ENCODE results near the gene FILIP1. TPM values are rescaled to one million over a fixed set of nuclear protein-coding genes. Genes with fewer than 3 reads are reported as not detected.
A peak's percentile ranks its signal among the peaks of the same experiment; 100 is the strongest.

The FILIP1 gene
- total and polyA plus RNA-seq, 10 of the 15 experiments (the other 5 are each of a cell fraction or from before 2014, with no cell fraction given), result 0.23 to 2.0 (median 0.44) TPM

- in situ Hi-C loops (cut with MboI) (no loop called here), intact Hi-C loops (cut with micrococcal nuclease; ENCODE audit: unreplicated experiment) (no loop called here)
- BruUV-seq (replicated peaks), result no TSS peak
- Histone ChIP-seq H3K36me3 (ENCODE audit: control insufficient read depth in 2 of 2, insufficient read depth in 2 of 2, low read length in 1 of 2) (peaks cover 0 to 2% of the 10 kb centered on the region in 2 experiments; a peak in 1 of 4 replicates), H3K79me2 (ENCODE audit: control insufficient read depth, insufficient read depth, low read length) (peaks cover 98% of the 10 kb centered on the region), H3K4me3 (peak overlapping the region; percentile 25), H3K27me3 (replicated peaks in 1 of 2; ENCODE audit: control insufficient read depth in 2 of 2, insufficient read depth in 2 of 2, low read length in 1 of 2) (no peaks in the 10 kb centered on the region), H3K9me3 (replicated peaks; ENCODE audit: control insufficient read depth, insufficient read depth, low read length) (peaks cover 5% of the 10 kb centered on the region; the same call in 2 of the 3 replicates), H3K9ac (ENCODE audit: control insufficient read depth, insufficient read depth, low read length) (0 out of 2 replicates have a peak overlapping the region, but pooled peaks have one; percentile 4), H3K4me1 (ENCODE audit: control insufficient read depth, insufficient read depth, low read length) (no peaks in the 10 kb centered on the region), H3K4me2 (ENCODE audit: control insufficient read depth, insufficient read depth) (peak overlapping the region; percentile 11; the same call in 1 of the 2 replicates), H2AFZ (ENCODE audit: control insufficient read depth, low read depth, low read length) (no peak overlapping the region), H3K27ac (ENCODE audit: control insufficient read depth, insufficient read depth) (peak overlapping the region; percentile 13; the same call in 1 of the 2 replicates), H4K20me1 (ENCODE audit: control insufficient read depth, insufficient read depth) (no peaks in the 10 kb centered on the region)
- FAIRE-seq, result no peak
- ChIA-PET CTCF (interaction anchor here (0.6 to 9.1 kb wide), 6 partner anchors 10 to 306 kb away, joined by 3 to 163 read pairs (median 5); no protein-coding TSS in a partner anchor), POLR2A (interaction anchor here (1.5 to 2.7 kb wide), 2 partner anchors 9 to 11 kb away, joined by 9 to 10 read pairs; no protein-coding TSS in a partner anchor), RAD21 (ENCODE audit: unreplicated experiment) (interaction anchor here (1.2 to 9.2 kb wide), 3 partner anchors 10 to 214 kb away, joined by 7 to 142 read pairs (median 8); partner anchors contain the start of gene FILIP1), SMC1A (ENCODE audit: uncharacterized antibody, unreplicated experiment) (interaction anchor here (0.9 to 12.7 kb wide), 12 partner anchors 8 to 244 kb away, joined by 3 to 196 read pairs (median 5); partner anchors contain the start of genes COX7A2 and FILIP1)
- ATAC-seq, result peak; percentile 1; the same call in 1 of the 3 replicates
- TF ChIP-seq BMI1 (IDR thresholded peaks at IDR 0.05; ENCODE audit: borderline replicate concordance) (no peak), NR2F1 (conservative IDR thresholded peaks at IDR 0.05) (no peak), ZNF207 (IDR thresholded peaks at IDR 0.05; ENCODE audit: borderline replicate concordance) (no peak)
- WGBS (ENCODE audit: insufficient coverage, insufficient replicate concordance, low lambda C conversion rate, missing lambda C conversion rate), result 71% methylated on average over 2 of the region's 2 CpGs
- no peak for DNase-seq (ENCODE audit: low read depth, low spot score)
Measured at GRCh38 chr6:75279418-75279817, 214.2 kb downstream of the FILIP1 start.

GRCh38 chr6:75278474-75279077 is 215.0 kb downstream of the FILIP1 start:
- no peak for TF ChIP-seq BHLHE40 (IDR thresholded peaks at IDR 0.05; ENCODE audit: borderline replicate concordance in 1 of 2, low read depth in 2 of 2, low read length in 1 of 2)
- no peak for TF ChIP-seq CEBPZ (IDR thresholded peaks at IDR 0.05; ENCODE audit: low read depth, low read length)
- no peak for TF ChIP-seq TCF7 (IDR thresholded peaks at IDR 0.05; ENCODE audit: borderline replicate concordance)
- no peak for TF ChIP-seq CBX3 (IDR thresholded peaks at IDR 0.05; ENCODE audit: borderline replicate concordance, low read depth)
- TF ChIP-seq SPI1 (IDR thresholded peaks at IDR 0.05; ENCODE audit: borderline replicate concordance, insufficient read depth, low read depth, low read length), result no peak
- ChIA-PET SMC1A (ENCODE audit: uncharacterized antibody, unreplicated experiment) (interaction anchor here (0.7 to 12.7 kb wide), 14 partner anchors 8 to 245 kb away, joined by 3 to 196 read pairs (median 4); partner anchors contain the start of genes COX7A2 and FILIP1), POLR2A (interaction anchor here (0.6 to 2.7 kb wide), 3 partner anchors 8 to 217 kb away, joined by 3 to 10 read pairs (median 9); no protein-coding TSS in a partner anchor), CTCF (interaction anchor here (1.0 to 9.1 kb wide), 5 partner anchors 9 to 198 kb away, joined by 3 to 163 read pairs (median 5); no protein-coding TSS in a partner anchor), RAD21 (ENCODE audit: unreplicated experiment) (interaction anchor here (1.0 to 9.2 kb wide), 4 partner anchors 9 to 833 kb away, joined by 3 to 142 read pairs (median 6); partner anchors contain the start of gene FILIP1)
- peak overlapping the region; percentile 11 for H3K4me2 ChIP-seq (ENCODE audit: control insufficient read depth, insufficient read depth)
- no peak for DNase-seq (ENCODE audit: low read depth, low spot score)
- in situ Hi-C loops (cut with MboI), result no loop called here
- H2AFZ ChIP-seq (ENCODE audit: control insufficient read depth, low read depth, low read length), result no peak overlapping the region
- intact Hi-C loops (cut with micrococcal nuclease; ENCODE audit: unreplicated experiment), result no loop called here
- WGBS (ENCODE audit: insufficient coverage, insufficient replicate concordance, low lambda C conversion rate, missing lambda C conversion rate), result 72% methylated on average over 4 of the region's 4 CpGs
- H3K4me3 ChIP-seq, result 0 out of 2 replicates have a peak overlapping the region, but pooled peaks have one; percentile 25
- H3K79me2 ChIP-seq (ENCODE audit: control insufficient read depth, insufficient read depth, low read length), result peaks cover 98% of the 10 kb centered on the region
- no peaks in the 10 kb centered on the region for H3K27me3 ChIP-seq (replicated peaks in 1 of 2; ENCODE audit: control insufficient read depth in 2 of 2, insufficient read depth in 2 of 2, low read length in 1 of 2)
- FAIRE-seq, result no peak
- no TSS peak for BruUV-seq (replicated peaks)
- peak; percentile 37 for ATAC-seq
- peaks cover 8% of the 10 kb centered on the region; the same call in 2 of the 3 replicates for H3K9me3 ChIP-seq (replicated peaks; ENCODE audit: control insufficient read depth, insufficient read depth, low read length)
- H3K27ac ChIP-seq (ENCODE audit: control insufficient read depth, insufficient read depth), result 0 out of 2 replicates have a peak overlapping the region, but pooled peaks have one; percentile 13
- no peak overlapping the region for H3K9ac ChIP-seq (ENCODE audit: control insufficient read depth, insufficient read depth, low read length)
- H3K4me1 ChIP-seq (ENCODE audit: control insufficient read depth, insufficient read depth, low read length), result no peaks in the 10 kb centered on the region
- H4K20me1 ChIP-seq (ENCODE audit: control insufficient read depth, insufficient read depth), result no peaks in the 10 kb centered on the region
- H3K36me3 ChIP-seq (ENCODE audit: control insufficient read depth in 2 of 2, insufficient read depth in 2 of 2, low read length in 1 of 2), result peaks cover 0 to 2% of the 10 kb centered on the region in 2 experiments; a peak in 1 of 4 replicates

Measured in GM12878 (cell line).